SK-N-SH treated with all-trans-retinoic acid at 6 μM for 48 hours (cell line): Measurements from ENCODE around the gene ARMCX6.

Experiments used
- ATAC-seq: fragments of 200-7000 bp; cut with Tn5 transposase; 3 replicates; pipeline ENCODE4 v1.9.1; 2020; ENCODE audit warnings: mild to moderate bottlenecking, moderate library complexity
- ARNTL ChIP-seq: fragments of 450-650 bp; formaldehyde crosslinking; IDR thresholded peaks from 2 replicates; pipeline ENCODE4 v1.5.0; 2020; ENCODE audit warnings: low read depth, mild to moderate bottlenecking, moderate library complexity, borderline replicate concordance
- BACH2 ChIP-seq: fragments of 250-450 bp; sonication (Bioruptor Pico); IDR thresholded peaks from 2 replicates; pipeline ENCODE4 v1.9.0; 2021; ENCODE audit warnings: mild to moderate bottlenecking, borderline replicate concordance
- CREB5 ChIP-seq: fragments of 250-450 bp; sonication (Bioruptor Pico); IDR thresholded peaks from 2 replicates; pipeline ENCODE4 v1.5.1; 2020; ENCODE audit warnings: low read depth, mild to moderate bottlenecking, moderate library complexity
- CSRNP3 ChIP-seq: fragments of 250-450 bp; sonication (Bioruptor Pico); IDR thresholded peaks from 2 replicates; pipeline ENCODE4 v1.5.1; 2021; ENCODE audit warnings: mild to moderate bottlenecking, moderate library complexity
- ESRRG ChIP-seq: fragments of 250-450 bp; sonication (Bioruptor Pico); IDR thresholded peaks from 2 replicates; pipeline ENCODE4 v1.6.1; 2021; ENCODE audit warnings: mild to moderate bottlenecking
- GLIS3 ChIP-seq: fragments of 250-450 bp; sonication (Bioruptor Pico); IDR thresholded peaks from 2 replicates; pipeline ENCODE4 v1.5.0; 2020; ENCODE audit warnings: mild to moderate bottlenecking, moderate library complexity
- OSR1 ChIP-seq: fragments of 250-450 bp; sonication (Bioruptor Pico); IDR thresholded peaks from 2 replicates; pipeline ENCODE4 v1.8.0; 2022; ENCODE audit warnings: moderate library complexity, mild to moderate bottlenecking, inconsistent platforms
- PATZ1 ChIP-seq: fragments of 250-450 bp; sonication (Bioruptor Pico); IDR thresholded peaks from 2 replicates; pipeline ENCODE4 v1.8.0; 2020; ENCODE audit warnings: mild to moderate bottlenecking, moderate library complexity, borderline replicate concordance
- POU6F1 ChIP-seq: fragments of 250-450 bp; sonication (Bioruptor Pico); IDR thresholded peaks from 2 replicates; pipeline ENCODE4 v1.8.0; 2021; ENCODE audit warnings: low read depth, mild to moderate bottlenecking, moderate library complexity, borderline replicate concordance
- PPARA ChIP-seq: fragments of 250-450 bp; sonication (Bioruptor Pico); IDR thresholded peaks from 2 replicates; pipeline ENCODE4 v1.5.0; 2020; ENCODE audit warnings: mild to moderate bottlenecking, borderline replicate concordance
- RARB ChIP-seq: fragments of 250-450 bp; sonication (Bioruptor Pico); IDR thresholded peaks from 2 replicates; pipeline ENCODE4 v1.8.0; 2021; ENCODE audit warnings: mild to moderate bottlenecking, moderate library complexity
- SNAI2 ChIP-seq: fragments of 250-450 bp; sonication (Bioruptor Pico); IDR thresholded peaks from 2 replicates; pipeline ENCODE4 v1.5.0; 2020; ENCODE audit warnings: mild to moderate bottlenecking, moderate library complexity
- TCF4 ChIP-seq: fragments of 250-450 bp; sonication (Bioruptor Pico); IDR thresholded peaks from 2 replicates; pipeline ENCODE4 v1.8.0; 2021; ENCODE audit warnings: mild to moderate bottlenecking, moderate library complexity, borderline replicate concordance
- TOX ChIP-seq: fragments of 250-450 bp; sonication (Bioruptor Pico); IDR thresholded peaks from 2 replicates; pipeline ENCODE4 v1.8.0; 2021; ENCODE audit warnings: mild to moderate bottlenecking, moderate library complexity, borderline replicate concordance
- TSHZ2 ChIP-seq: fragments of 250-450 bp; sonication (Bioruptor Pico); IDR thresholded peaks from 2 replicates; pipeline ENCODE4 v1.5.0; 2020; ENCODE audit warnings: mild to moderate bottlenecking, moderate library complexity
- ZFP3 ChIP-seq: fragments of 250-450 bp; sonication (Bioruptor Pico); IDR thresholded peaks from 2 replicates; pipeline ENCODE4 v1.5.0; 2020; ENCODE audit warnings: mild to moderate bottlenecking, moderate library complexity
- ZFP30 ChIP-seq: fragments of 450-650 bp; formaldehyde crosslinking; IDR thresholded peaks from 2 replicates; pipeline ENCODE4 v1.5.0; 2022; ENCODE audit warnings: mild to moderate bottlenecking, moderate library complexity
- ZNF565 ChIP-seq: fragments of 450-650 bp; formaldehyde crosslinking; conservative IDR thresholded peaks from 2 replicates; pipeline ENCODE4 v1.5.0; 2020; ENCODE audit warnings: low read depth, mild to moderate bottlenecking, moderate library complexity
- ZNF70 ChIP-seq: fragments of 450-650 bp; formaldehyde crosslinking; IDR thresholded peaks from 2 replicates; pipeline ENCODE4 v1.5.0; 2020; ENCODE audit warnings: mild to moderate bottlenecking, moderate library complexity

Gene ARMCX6

GRCh38 chrX:101658661-101659491, 41.1 kb upstream of the ARMCX6 start (continued):
- TF ChIP-seq POU6F1 (CRISPR knock-in tag) (no peak), ZNF565 (CRISPR knock-in tag) (no peak), CREB5 (CRISPR knock-in tag) (no peak)

GRCh38 chrX:101657495-101657894, 39.7 kb upstream of the ARMCX6 start:
- no peak for ATAC-seq
- TF ChIP-seq SNAI2 (CRISPR knock-in tag) (no peak), GLIS3 (CRISPR knock-in tag) (no peak), RARB (CRISPR knock-in tag) (no peak), ZFP3 (CRISPR knock-in tag) (no peak), POU6F1 (CRISPR knock-in tag) (no peak), TCF4 (CRISPR knock-in tag) (no peak), CREB5 (CRISPR knock-in tag) (no peak), PATZ1 (no peak), TSHZ2 (CRISPR knock-in tag) (no peak), CSRNP3 (CRISPR knock-in tag) (no peak), OSR1 (CRISPR knock-in tag) (no peak), PPARA (CRISPR knock-in tag) (no peak), BACH2 (CRISPR knock-in tag) (no peak), ZNF565 (CRISPR knock-in tag) (no peak), ZFP30 (no peak), TOX (CRISPR knock-in tag) (no peak), ZNF70 (CRISPR knock-in tag) (no peak), ARNTL (no peak), ESRRG (no peak)
